Measurements from ENCODE around the gene TRIM66. TPM values are rescaled to one million over a fixed set of nuclear protein-coding genes. Genes with fewer than 3 reads are reported as not detected.

TRIM66 gene
- total RNA-seq: 11.8 TPM

DNA sequence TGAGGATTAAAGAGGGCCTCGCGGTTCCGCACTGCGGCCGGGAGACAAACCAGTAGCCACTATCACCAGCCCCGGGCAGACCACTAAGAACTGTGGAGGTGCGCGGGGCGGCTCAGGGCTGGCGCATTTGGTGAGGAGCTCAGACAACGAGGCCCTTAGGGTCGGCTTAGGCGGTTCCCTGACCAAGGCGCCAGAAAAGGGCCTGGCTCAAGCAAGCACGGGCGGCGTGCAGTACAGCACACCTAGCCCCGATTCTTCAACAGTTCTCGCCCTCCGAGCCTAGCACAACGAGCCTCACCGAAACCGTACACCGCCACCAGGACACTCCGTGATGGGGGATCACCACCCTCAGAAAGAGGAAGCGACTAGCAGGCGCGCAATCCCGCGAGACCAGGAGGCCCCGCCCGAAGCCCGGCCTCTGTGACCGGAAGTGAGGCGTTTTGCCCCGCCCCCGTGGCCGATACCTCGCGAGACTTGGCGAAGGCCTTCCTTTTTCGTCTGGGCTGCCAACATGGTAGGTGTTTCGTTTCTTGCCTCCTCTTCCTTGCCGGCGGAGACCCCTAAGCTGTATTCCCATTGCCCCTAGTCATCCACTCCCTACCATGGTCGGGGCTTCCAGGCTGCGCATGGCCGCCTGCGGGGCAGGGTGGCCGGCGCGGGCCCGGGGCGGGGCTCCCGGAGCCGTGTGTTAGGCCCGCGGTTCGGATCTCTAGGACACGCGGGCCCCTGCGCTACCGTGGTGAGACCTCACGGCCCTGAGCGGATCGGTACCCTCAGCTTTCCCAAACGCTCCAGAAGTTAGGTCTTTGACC lies at the start of gene TRIM66, which contains the start of gene RPL27A:
Gene TRIM66 (minus strand): TSS at position 363 of the 812 bp plus-strand sequence. CDS start 10,391 bp downstream, outside the sequence.
Gene RPL27A (plus strand): TSS at position 490 of the 812 bp plus-strand sequence. CDS start 22 bp downstream, at position 512.
- DNase-seq (ENCODE audit: low read depth in 2 of 3, low spot score in 2 of 3): peak; percentile 91 to 98 (median 96)

DNA sequence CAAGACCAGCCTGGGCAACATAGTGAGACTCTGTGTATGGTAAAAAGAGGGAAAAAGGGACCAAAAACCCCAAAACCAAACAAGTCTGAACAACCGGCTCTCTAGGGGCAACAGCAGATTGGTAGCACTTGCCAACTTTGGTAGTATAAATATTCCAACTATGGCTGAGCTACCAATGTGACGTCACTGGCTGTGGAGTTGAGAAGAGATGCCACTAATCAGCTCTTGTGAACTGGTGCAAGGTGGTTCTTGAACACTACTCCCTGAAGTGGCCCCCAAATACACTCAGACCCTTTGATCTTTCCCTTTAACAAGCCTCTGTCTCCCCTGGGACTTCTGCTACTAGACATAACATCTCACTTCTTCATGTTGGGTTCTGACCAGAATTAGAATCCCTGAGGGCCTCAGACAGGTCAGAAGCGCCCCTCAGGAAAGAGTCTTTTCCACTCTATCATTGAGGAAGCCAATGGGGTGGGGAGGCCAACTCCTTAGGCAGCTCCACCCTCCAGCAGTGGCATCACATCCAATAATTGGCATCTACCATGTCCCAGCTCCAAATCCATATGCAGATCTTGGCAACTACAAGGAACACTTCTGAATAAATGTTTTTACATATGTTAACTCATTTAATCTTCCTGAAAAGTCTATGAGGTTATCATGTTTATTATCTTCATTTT lies 49.3 kb upstream of the TRIM66 start:
- no peak for DNase-seq (ENCODE audit: low read depth in 2 of 3, low spot score in 2 of 3)

- no peak for DNase-seq (ENCODE audit: low read depth in 2 of 3, low spot score in 2 of 3)
Measured at GRCh38 chr11:8730697-8731020, 48.2 kb upstream of the TRIM66 start.

DNA sequence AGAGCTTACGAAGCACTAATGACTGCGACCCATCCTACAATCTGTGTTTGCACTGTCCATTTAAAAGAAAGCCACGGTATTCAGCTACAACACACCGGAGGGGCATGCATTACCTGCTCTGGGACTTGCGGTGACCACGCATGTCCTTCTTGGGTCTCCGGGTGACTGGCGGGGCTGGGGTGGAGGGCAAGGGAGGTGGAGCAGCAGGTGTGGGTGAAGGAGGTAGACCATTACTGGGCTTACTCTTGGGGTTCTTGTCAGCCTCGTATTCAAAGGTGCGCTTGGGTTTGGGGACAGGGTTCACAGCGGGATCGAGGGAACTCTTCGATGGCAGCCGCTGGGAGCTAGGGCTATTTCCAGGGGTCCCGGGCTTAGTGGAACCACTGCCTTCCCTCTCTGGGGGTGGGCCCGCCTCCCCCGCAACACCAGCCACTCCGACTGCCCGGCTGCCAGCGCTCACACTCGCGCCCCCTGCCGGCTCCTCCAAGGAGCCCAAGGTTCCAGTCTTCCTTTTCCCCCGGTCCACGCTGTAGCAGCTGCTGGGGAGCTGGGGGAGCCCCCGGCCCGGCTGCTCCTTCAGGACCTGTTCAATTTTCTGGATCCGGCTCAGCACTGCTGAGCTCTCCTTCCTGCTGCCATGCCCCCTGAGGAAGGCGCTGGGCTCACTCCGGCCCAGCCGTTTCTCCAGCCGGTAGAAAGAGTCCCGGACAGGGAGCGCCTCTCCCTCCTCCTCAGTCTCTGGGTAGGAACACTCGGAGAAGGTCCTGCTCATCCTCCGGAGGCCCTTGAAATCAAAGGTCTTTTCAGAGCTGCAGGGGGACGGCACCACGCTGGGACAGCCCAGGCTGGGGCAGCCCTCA lies 47.6 kb upstream of the TRIM66 start:
- DNase-seq (ENCODE audit: low read depth in 2 of 3, low spot score in 2 of 3): no peak

DNA sequence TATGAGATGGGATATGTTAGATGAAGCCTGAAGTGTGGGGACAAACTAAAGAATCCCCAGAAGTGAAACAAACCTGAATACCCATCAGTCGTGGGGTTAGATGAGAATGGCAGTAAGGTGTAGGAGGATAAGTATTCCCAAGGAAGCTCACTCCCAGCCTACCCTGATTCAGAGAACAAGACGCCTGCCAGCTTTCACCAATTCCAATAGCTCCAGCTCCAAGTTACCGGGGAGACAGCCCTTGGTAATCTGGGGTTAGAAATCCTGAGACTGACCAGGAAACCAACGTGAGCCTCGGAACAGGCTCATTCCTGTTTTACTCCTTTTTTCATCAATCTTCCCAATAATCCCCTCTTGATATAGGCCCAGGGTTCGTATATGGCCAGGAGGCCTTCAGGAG lies 46.6 kb upstream of the TRIM66 start:
- no peak for DNase-seq (ENCODE audit: low read depth in 2 of 3, low spot score in 2 of 3)

DNA sequence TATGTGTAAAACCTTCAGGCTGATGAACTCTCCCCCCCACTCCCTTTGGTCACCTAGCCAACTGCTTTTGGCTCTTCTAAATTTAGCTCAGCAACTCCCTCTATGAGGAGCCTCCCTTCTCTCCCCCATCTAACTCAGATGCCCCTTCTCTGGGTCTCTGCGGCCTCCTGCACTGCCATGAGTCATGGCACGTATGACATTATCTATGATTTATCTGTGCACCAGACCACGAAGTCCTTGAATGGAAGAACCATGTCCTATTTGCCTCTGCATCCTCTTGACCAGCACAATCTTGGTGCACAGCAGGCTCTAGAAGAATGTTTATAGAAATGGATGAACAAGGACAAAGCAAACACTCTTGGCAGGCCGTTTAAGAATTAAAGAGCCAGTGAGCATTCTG lies 46.1 kb upstream of the TRIM66 start:
- no peak for DNase-seq (ENCODE audit: low read depth in 2 of 3, low spot score in 2 of 3)

GRCh38 chr11:8726395-8726794 lies 43.9 kb upstream of the TRIM66 start:
- no peak for DNase-seq (ENCODE audit: low read depth in 2 of 3, low spot score in 2 of 3)

DNA sequence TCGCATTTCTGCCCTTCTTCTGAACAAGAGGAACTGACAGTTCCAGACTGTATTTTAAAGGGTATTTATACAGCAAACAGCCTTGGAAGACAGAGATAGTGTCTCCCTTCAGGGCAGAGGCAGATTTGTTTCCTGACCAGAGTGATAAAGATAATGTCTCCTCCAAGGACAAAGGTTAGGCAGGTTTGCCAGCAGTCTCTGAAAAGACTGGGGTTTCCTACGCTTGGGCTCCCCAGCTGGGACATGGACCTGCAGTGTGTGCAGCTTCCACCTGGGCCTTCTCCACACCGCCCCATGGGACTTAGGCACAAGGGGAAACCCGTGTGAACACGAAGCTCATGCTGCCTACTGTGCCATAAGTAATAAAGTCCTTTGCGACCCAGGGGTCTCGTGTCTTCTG lies 42.2 kb upstream of the TRIM66 start:
- DNase-seq (ENCODE audit: low read depth in 2 of 3, low spot score in 2 of 3): no peak

DNA sequence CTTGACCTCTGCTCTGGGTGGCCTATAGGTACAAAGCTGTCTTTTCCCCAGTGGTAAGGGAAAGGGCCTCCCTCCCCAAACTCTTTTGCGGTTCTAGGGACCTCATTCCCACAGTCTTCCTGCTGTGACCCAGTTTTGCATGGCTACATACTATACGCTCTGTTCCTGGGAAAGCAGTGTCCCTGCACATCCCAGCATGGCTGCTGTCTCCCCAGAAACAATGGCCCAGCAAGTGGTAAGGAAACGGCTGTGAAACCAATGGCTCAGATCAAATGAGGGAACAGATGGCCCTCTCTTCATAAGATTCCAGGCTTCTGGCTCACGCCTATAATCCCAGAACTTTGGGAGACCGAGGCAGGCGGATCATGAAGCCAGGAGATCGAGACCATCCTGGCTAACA lies 41.2 kb upstream of the TRIM66 start:
- no peak for DNase-seq (ENCODE audit: low read depth in 2 of 3, low spot score in 2 of 3)

DNA sequence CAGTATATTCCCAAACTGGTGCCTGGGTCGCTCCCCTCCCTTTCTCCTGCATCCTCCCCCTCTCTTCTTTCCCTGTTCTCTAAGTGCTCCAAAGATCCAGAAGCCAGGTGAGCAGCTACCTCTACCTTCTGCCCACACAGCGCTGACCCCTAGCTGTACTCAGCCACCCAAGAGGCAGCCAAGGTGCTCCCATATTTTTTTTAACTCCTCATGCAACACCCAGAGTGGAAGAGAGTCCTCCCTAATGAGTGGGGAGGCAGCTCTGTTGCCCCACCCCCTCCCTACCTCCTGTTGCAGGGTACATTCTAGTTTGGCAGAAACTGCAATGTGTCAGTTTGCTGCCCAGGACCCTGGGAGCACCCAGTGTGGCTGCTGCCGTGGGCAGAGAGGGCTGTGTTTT lies 40.3 kb upstream of the TRIM66 start:
- no peak for DNase-seq (ENCODE audit: low read depth in 2 of 3, low spot score in 2 of 3)

DNA sequence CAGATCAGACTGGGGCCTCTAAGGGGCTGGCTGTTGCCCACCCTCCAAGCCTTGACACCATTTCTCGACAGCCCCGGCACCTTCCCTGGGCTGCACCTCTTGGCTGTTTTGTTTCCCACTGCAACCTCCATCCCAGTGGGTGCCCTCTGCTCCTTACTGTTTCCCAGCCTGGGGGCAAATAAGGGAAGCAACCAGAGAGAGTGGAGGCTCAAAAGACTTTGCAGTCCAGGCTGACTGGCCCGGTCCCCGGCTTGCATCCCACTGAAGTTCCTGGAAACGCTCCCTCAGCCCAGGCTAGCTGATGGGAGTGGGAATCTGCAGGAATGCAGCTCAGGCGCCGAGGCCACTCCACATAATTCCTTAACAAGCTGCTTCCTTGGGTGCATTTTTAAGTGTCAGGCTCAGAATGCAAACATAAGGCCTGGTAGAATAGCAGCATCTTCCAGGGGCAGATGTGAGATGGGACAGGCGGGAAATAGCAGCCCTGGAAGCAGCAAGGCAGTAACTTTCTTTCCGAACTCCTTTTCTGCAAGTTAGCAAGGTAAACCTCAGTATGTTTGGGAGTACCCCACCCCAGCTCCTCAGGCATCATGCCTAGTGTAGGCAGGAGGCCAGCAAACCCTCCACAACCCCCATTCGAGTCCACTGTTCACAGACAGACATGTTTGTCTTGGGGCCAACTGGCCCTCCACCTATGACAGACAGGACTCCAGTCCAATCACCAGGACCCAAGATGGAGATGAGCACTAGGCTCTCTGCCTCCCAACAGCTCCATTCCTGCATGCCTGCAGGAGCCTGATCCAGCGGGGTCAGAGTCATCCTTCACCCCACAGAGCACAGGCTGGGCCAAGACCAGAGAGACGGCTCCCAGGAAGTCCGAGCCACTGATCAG lies 39.4 kb upstream of the TRIM66 start:
- DNase-seq (ENCODE audit: low read depth in 2 of 3, low spot score in 2 of 3): no peak

DNA sequence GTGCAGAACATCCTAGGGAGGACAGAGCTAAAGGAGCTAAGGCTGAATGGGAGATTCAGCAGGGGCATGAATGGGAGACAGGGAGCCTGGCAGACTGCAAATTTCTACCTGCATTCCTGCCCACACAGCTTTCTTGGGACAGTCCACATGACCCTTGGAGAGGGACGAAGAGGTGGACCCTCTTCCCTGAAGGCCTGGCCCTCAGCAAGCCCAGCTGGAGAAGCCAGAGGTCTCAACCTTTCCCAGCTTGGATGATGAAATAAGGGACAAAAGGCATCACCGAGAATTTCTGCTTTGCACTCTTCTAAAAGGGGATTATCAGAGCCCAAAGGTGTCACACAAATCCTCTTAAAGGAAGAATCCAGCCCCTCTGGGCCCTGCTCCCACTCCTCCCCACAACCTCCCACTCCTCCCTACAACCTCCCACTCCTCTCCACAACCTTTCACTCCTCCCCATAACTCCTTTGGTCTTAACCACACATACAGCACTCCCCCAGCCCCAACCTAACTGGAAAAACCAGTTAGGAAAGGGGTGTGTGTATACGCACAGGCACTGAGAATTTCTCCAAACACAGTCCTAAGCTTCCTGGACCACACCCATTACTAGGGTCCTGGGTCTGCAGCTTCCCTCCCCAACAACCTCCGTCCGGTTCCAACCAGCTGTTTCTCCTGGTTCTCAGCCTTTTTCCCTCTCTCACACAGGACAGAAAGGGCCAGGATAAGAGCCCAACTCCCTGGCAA lies 38.6 kb upstream of the TRIM66 start:
- DNase-seq (ENCODE audit: low read depth in 2 of 3, low spot score in 2 of 3): no peak

- DNase-seq (ENCODE audit: low read depth in 2 of 3, low spot score in 2 of 3): no peak
Measured at GRCh38 chr11:8720352-8720751, 37.9 kb upstream of the TRIM66 start.

DNA sequence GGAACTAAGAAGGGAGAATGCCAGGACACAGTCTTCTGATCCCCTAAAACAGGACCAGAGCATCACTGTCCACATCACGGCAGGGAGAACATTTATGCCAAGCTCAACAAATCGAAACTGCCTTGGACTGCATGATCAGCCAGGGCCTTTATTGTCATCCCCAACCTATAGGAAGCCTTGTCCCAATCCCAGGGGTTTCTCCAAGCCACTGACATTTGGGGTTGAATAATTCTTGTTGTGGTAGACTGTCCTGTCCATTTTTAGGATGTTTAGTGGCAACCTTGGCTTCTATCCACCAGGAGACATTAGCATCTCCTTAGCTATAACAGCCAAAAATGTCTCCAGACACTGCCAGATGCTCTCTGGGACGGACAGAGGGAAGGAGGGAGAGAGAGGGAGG lies 37.3 kb upstream of the TRIM66 start:
- no peak for DNase-seq (ENCODE audit: low read depth in 2 of 3, low spot score in 2 of 3)

DNA sequence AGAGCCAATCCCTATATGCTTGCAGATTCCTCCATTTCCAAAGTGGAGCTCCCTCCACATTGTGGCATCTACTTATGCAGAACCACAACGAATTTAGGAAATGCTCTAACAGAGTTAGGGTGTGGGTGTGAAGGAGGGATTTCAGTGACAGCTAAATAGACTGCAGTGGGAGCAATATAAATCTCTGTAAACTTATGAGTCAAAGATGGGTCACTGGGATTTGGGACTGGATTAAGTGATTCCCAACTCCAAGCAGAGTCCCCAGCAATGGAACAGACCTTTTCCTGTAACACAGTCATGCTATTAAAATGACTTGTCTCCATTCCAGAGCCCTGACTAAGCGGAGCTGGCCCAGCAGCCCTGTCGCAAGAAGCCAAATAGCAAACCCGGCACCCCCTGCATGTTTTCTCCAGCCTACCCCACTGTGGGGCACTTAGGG lies 36.8 kb upstream of the TRIM66 start:
- no peak for DNase-seq (ENCODE audit: low read depth in 2 of 3, low spot score in 2 of 3)

GRCh38 chr11:8717876-8718753 lies 35.6 kb upstream of the TRIM66 start:
- no peak for DNase-seq (ENCODE audit: low read depth in 2 of 3, low spot score in 2 of 3)

DNA sequence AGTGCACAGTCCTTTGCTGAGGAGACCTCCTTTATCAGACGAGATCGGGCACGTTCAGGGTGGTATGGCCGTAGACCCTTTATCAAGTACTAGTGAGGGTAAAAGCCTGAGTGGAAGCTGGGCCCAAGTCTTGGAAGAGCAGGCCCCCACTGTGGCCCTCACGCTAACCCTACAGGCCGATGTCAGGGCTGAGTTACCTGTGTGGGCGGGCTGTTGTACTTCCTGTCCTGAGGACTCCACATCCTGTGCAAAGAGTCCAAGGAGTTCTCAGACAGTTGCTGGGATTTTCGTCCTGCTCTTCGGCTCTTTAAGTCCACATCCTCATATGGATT lies 35.0 kb upstream of the TRIM66 start:
- DNase-seq (ENCODE audit: low read depth in 2 of 3, low spot score in 2 of 3): no peak

GRCh38 chr11:8715501-8715900 lies 33.0 kb upstream of the TRIM66 start:
- DNase-seq (ENCODE audit: low read depth in 2 of 3, low spot score in 2 of 3): no peak
